ENCODE results near the gene OIP5. TPM values are rescaled to one million over a fixed set of nuclear protein-coding genes. Genes with fewer than 3 reads are reported as not detected.
A peak's percentile ranks its signal among the peaks of the same experiment; 100 is the strongest.

The OIP5 gene
- total and polyA plus RNA-seq, 10 of the 15 experiments (the other 5 are each of a cell fraction or from before 2014, with no cell fraction given) = 4.8 to 61.4 (median 22.1) TPM

DNA sequence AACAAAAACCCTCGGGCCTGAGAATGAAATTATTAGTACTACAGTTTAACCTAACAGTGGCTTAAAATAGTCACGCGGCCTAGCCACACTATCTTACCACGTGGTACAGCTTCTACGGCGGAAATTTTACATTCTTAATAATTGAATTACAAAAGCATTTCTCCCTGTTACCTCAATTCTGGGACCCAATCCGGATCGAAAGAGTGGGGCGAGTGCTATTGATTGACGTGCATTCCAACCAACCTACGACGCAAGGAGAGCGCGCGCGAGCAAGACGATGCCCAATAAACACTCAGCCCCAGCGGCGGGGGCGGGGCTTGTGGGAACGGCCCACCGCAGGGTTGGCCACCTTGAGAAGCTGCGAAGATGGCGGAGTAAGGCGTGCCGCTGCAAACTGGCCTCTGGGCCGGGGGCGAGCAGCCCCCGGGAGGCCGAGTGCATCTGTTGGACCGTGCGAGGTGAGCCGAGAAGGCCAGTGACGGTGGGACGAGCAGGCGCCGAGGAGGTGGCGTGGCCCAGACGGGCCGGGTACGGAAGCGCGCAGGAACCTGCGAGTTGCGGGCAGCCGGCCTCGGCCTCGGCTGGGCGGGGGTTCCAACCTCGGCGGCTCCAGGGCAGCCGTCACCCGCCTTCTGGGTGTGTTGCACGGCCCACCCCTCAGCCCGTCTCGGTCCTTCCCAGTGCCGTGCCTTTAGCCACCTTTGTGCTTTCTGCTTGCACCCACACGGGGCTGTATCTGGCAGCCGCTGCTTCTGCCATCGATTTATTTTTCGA lies 48.6 kb downstream of the OIP5 start (continued):
- TF ChIP-seq RB1 (IDR thresholded peaks at IDR 0.05; ENCODE audit: borderline replicate concordance) (peak; percentile 96), RAD21 (IDR thresholded peaks at IDR 0.05; ENCODE audit: insufficient read depth, low read depth, low read length) (no peak), GATAD2B (conservative IDR thresholded peaks at IDR 0.05; ENCODE audit: low read depth) (peak; percentile 92), SIN3A (IDR thresholded peaks at IDR 0.05; ENCODE audit: low read depth, low read length) (peak; percentile 36; the same call in 1 of the 2 replicates), CHD4 (IDR thresholded peaks at IDR 0.05) (no peak), KDM1A (IDR thresholded peaks at IDR 0.05; ENCODE audit: borderline replicate concordance) (no peak), SMC3 (IDR thresholded peaks at IDR 0.05; ENCODE audit: borderline replicate concordance, low read length) (no peak), IKZF1 (conservative IDR thresholded peaks at IDR 0.05) (peak; percentile 47), ASH2L (IDR thresholded peaks at IDR 0.05; ENCODE audit: borderline replicate concordance, low read depth) (no peak), ATF7 (IDR thresholded peaks at IDR 0.05; ENCODE audit: low read depth) (no peak; the same call in 1 of the 2 replicates), GABPA (IDR thresholded peaks at IDR 0.05; ENCODE audit: low read depth) (no peak), CREM (IDR thresholded peaks at IDR 0.05; ENCODE audit: low read depth) (peak; percentile 72), RELA (IDR thresholded peaks at IDR 0.05; ENCODE audit: borderline replicate concordance, partially characterized antibody) (peak; percentile 27), IRF4 (IDR thresholded peaks at IDR 0.05; ENCODE audit: low read depth, low read length) (0 out of 2 replicates have a peak, but pooled peaks have one; percentile 7), BCLAF1 (IDR thresholded peaks at IDR 0.05) (no peak), NR2C2 (IDR thresholded peaks at IDR 0.05; ENCODE audit: borderline replicate concordance, control insufficient read depth, insufficient read length, low read depth) (no peak), CBX3 (IDR thresholded peaks at IDR 0.05; ENCODE audit: borderline replicate concordance, low read depth) (no peak), ZZZ3 (IDR thresholded peaks at IDR 0.05; ENCODE audit: control insufficient read depth, insufficient read length, low read depth) (no peak), ZNF622 (IDR thresholded peaks at IDR 0.05) (no peak), POLR2AphosphoS5 (IDR thresholded peaks at IDR 0.05; ENCODE audit: low read length) (peak; percentile 92), WRNIP1 (IDR thresholded peaks at IDR 0.05; ENCODE audit: borderline replicate concordance, low read depth, low read length) (no peak), STAT3 (IDR thresholded peaks at IDR 0.05; ENCODE audit: low read depth, low read length) (no peak)
- TF ChIP-seq, protein P1, sequence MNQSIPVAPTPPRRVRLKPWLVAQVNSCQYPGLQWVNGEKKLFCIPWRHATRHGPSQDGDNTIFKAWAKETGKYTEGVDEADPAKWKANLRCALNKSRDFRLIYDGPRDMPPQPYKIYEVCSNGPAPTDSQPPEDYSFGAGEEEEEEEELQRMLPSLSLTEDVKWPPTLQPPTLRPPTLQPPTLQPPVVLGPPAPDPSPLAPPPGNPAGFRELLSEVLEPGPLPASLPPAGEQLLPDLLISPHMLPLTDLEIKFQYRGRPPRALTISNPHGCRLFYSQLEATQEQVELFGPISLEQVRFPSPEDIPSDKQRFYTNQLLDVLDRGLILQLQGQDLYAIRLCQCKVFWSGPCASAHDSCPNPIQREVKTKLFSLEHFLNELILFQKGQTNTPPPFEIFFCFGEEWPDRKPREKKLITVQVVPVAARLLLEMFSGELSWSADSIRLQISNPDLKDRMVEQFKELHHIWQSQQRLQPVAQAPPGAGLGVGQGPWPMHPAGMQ (IDR thresholded peaks at IDR 0.05; ENCODE audit: borderline replicate concordance) = no peak; the same call in 1 of the 2 replicates
- TF ChIP-seq, protein P2, sequence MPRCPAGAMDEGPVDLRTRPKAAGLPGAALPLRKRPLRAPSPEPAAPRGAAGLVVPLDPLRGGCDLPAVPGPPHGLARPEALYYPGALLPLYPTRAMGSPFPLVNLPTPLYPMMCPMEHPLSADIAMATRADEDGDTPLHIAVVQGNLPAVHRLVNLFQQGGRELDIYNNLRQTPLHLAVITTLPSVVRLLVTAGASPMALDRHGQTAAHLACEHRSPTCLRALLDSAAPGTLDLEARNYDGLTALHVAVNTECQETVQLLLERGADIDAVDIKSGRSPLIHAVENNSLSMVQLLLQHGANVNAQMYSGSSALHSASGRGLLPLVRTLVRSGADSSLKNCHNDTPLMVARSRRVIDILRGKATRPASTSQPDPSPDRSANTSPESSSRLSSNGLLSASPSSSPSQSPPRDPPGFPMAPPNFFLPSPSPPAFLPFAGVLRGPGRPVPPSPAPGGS (IDR thresholded peaks at IDR 0.05; ENCODE audit: borderline replicate concordance, insufficient read depth, low read depth, low read length, poor library complexity, severe bottlenecking) = no peak
- TF ChIP-seq, protein P3, sequence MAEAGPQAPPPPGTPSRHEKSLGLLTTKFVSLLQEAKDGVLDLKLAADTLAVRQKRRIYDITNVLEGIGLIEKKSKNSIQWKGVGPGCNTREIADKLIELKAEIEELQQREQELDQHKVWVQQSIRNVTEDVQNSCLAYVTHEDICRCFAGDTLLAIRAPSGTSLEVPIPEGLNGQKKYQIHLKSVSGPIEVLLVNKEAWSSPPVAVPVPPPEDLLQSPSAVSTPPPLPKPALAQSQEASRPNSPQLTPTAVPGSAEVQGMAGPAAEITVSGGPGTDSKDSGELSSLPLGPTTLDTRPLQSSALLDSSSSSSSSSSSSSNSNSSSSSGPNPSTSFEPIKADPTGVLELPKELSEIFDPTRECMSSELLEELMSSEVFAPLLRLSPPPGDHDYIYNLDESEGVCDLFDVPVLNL (IDR thresholded peaks at IDR 0.05; ENCODE audit: low read depth, low read length) = peak; percentile 82
